IMR-90 (cell line): Measurements from ENCODE around the gene SOS1. TPM values are rescaled to one million over a fixed set of nuclear protein-coding genes. Genes with fewer than 3 reads are reported as not detected.

Experiments
- ATAC-seq: fragments of 200-7000 bp; cut with Tn5 transposase; 2 replicates; pipeline ENCODE4 v1.9.1; 2020; ENCODE audit warnings: low read depth, mild to moderate bottlenecking, moderate library complexity
- BruUV-seq: library from RNA; stranded (reverse); fragments of 400-500 nt; replicated peaks from 2 replicates; lab custom pipeline; 2021; lab: Mats Ljungman, UMichigan
- CTCF ChIA-PET: fragments of 300-600 bp; formaldehyde crosslinking; extraction: SDS; loops from one replicate; lab custom pipeline; 2021; ENCODE audit warnings: antibody characterized with exemption; lab: Yijun Ruan, JAX
- POLR2A ChIA-PET: fragments of 300-600 bp; sonication (Branson Sonifier 250); formaldehyde crosslinking; loops from one replicate; lab custom pipeline; 2022; ENCODE audit warnings: antibody characterized with exemption; ENCODE audit not compliant: unreplicated experiment; lab: Charles Lee
- DNase-seq: peaks from one replicate; pipeline ENCODE4 v3.0.0; 2013
- H2AFZ ChIP-seq: replicated peaks from 2 replicates; pipeline ENCODE3; 2013; ENCODE audit warnings: low read length, mild to moderate bottlenecking; ENCODE audit not compliant: poor library complexity
- H2AK5ac ChIP-seq: 2 replicates; pipeline ENCODE4 v1.6.1; 2013; ENCODE audit warnings: low read depth, low read length, inconsistent platforms
- H2AK9ac ChIP-seq: replicated peaks from 2 replicates; pipeline ENCODE3; 2013; ENCODE audit warnings: mild to moderate bottlenecking, low read depth, low read length, moderate library complexity; ENCODE audit not compliant: poor library complexity
- H2BK120ac ChIP-seq: 2 replicates; pipeline ENCODE4 v1.6.1; 2013; ENCODE audit warnings: low read depth, low read length, inconsistent platforms
- H2BK15ac ChIP-seq: 3 replicates; pipeline ENCODE4 v1.6.1; 2013; ENCODE audit warnings: low read depth, low read length, inconsistent platforms
- H2BK20ac ChIP-seq: 2 replicates; pipeline ENCODE4 v1.6.1; 2013; ENCODE audit warnings: low read depth, mild to moderate bottlenecking, inconsistent platforms, low read length, moderate library complexity
- H2BK5ac ChIP-seq: 2 replicates; pipeline ENCODE4 v1.6.1; 2013; ENCODE audit warnings: mild to moderate bottlenecking, low read depth, low read length, inconsistent platforms; ENCODE audit not compliant: poor library complexity, severe bottlenecking
- H3K14ac ChIP-seq: replicated peaks from 2 replicates; pipeline ENCODE4 v1.6.1; 2013; ENCODE audit warnings: low read depth, low read length, inconsistent platforms
- H3K18ac ChIP-seq: 2 replicates; pipeline ENCODE4 v1.6.1; 2013; ENCODE audit warnings: low read depth, low read length, control low read depth
- H3K23ac ChIP-seq: 2 replicates; pipeline ENCODE4 v1.6.1; 2013; ENCODE audit warnings: low read depth, low read length, inconsistent platforms
- H3K27ac ChIP-seq: 2 replicates; pipeline ENCODE4 v1.5.1; 2013; ENCODE audit warnings: mild to moderate bottlenecking, control low read depth, low read length; ENCODE audit not compliant: insufficient read depth
- H3K27me3 ChIP-seq: 2 replicates; pipeline ENCODE4 v1.6.1; 2013; ENCODE audit warnings: low read length; ENCODE audit not compliant: control insufficient read depth, insufficient read depth
- H3K36me3 ChIP-seq: 2 replicates; pipeline ENCODE4 v1.6.1; 2013; ENCODE audit warnings: low read length, mixed read lengths; ENCODE audit not compliant: control insufficient read depth, insufficient read depth
- H3K4ac ChIP-seq: 2 replicates; pipeline ENCODE4 v1.6.1; 2013; ENCODE audit warnings: low read depth, low read length, inconsistent platforms
- H3K4me1 ChIP-seq: 2 replicates; pipeline ENCODE4 v1.6.1; 2013; ENCODE audit warnings: low read length, mixed read lengths; ENCODE audit not compliant: control insufficient read depth, insufficient read depth
- H3K4me2 ChIP-seq: 2 replicates; pipeline ENCODE4 v1.6.1; 2013; ENCODE audit warnings: low read depth, mild to moderate bottlenecking, control low read depth, low read length, moderate library complexity
- H3K4me3 ChIP-seq: 2 replicates; pipeline ENCODE4 v1.5.1; 2013; ENCODE audit warnings: low read depth, mild to moderate bottlenecking, control low read depth, low read length, moderate library complexity; ENCODE audit not compliant: insufficient read depth
- H3K56ac ChIP-seq: 2 replicates; pipeline ENCODE4 v1.6.1; 2013; ENCODE audit warnings: low read length, inconsistent platforms; ENCODE audit not compliant: insufficient read depth; ENCODE audit errors: extremely low read depth
- H3K79me1 ChIP-seq, 2 experiments: 2 replicates each; pipeline ENCODE4 v1.6.1; 2013; ENCODE audit warnings: low read length in 2 of 2, inconsistent platforms in 1 of 2, low read depth in 1 of 2
- H3K9ac ChIP-seq: 2 replicates; pipeline ENCODE4 v1.6.1; 2013; ENCODE audit warnings: low read depth, low read length, control low read depth
- H3K9me1 ChIP-seq: 2 replicates; pipeline ENCODE4 v1.6.1; 2013; ENCODE audit warnings: low read length, inconsistent platforms; ENCODE audit not compliant: insufficient read depth
- H3K9me3 ChIP-seq: 2 replicates; pipeline ENCODE4 v1.6.1; 2013; ENCODE audit warnings: low read length; ENCODE audit not compliant: control insufficient read depth, insufficient read depth
- H4K20me1 ChIP-seq: 2 replicates; pipeline ENCODE4 v1.6.1; 2013; ENCODE audit warnings: low read length, inconsistent platforms; ENCODE audit not compliant: insufficient read depth
- H4K5ac ChIP-seq: 2 replicates; pipeline ENCODE4 v1.6.1; 2013; ENCODE audit warnings: mild to moderate bottlenecking, low read depth, low read length, control low read depth
- H4K8ac ChIP-seq, 2 experiments: 2 replicates each; pipeline ENCODE4 v1.6.1; 2013; ENCODE audit warnings: low read depth in 2 of 2, low read length in 2 of 2, control low read depth in 1 of 2, inconsistent platforms in 1 of 2
- H4K91ac ChIP-seq: 2 replicates; pipeline ENCODE4 v1.6.1; 2013; ENCODE audit warnings: low read depth, low read length, inconsistent platforms; ENCODE audit not compliant: insufficient read depth
- CEBPB ChIP-seq: IDR thresholded peaks from 2 replicates; pipeline ENCODE4 v1.6.1; 2012; ENCODE audit warnings: low read depth, low read length, improper control_type of control experiment
- CTCF ChIP-seq: conservative IDR thresholded peaks from 2 replicates; pipeline ENCODE4 v1.5.1; 2012; ENCODE audit warnings: mild to moderate bottlenecking, low read depth, low read length, improper control_type of control experiment
- ELK1 ChIP-seq: fragments of 150-350 bp; IDR thresholded peaks from 2 replicates; pipeline ENCODE4 v1.6.1; 2016; ENCODE audit warnings: low read depth, mild to moderate bottlenecking, low read length, moderate library complexity, borderline replicate concordance
- FOS ChIP-seq: fragments of 150-350 bp; IDR thresholded peaks from 2 replicates; pipeline ENCODE4 v1.6.1; 2016; ENCODE audit warnings: low read depth, low read length
- MAFK ChIP-seq: IDR thresholded peaks from 2 replicates; pipeline ENCODE4 v1.6.1; 2012; ENCODE audit warnings: low read depth, low read length, improper control_type of control experiment
- RAD21 ChIP-seq: IDR thresholded peaks from 2 replicates; pipeline ENCODE4 v1.6.1; 2012; ENCODE audit warnings: low read length, improper control_type of control experiment
- RCOR1 ChIP-seq: IDR thresholded peaks from 2 replicates; pipeline ENCODE4 v1.6.1; 2012; ENCODE audit warnings: mild to moderate bottlenecking, low read length, improper control_type of control experiment; ENCODE audit not compliant: insufficient replicate concordance
- RFX5 ChIP-seq: IDR thresholded peaks from 2 replicates; pipeline ENCODE4 v1.8.0; 2012; ENCODE audit warnings: low read depth, mild to moderate bottlenecking, low read length, moderate library complexity
- SMC3 ChIP-seq: fragments of 150-350 bp; IDR thresholded peaks from 2 replicates; pipeline ENCODE4 v1.6.1; 2016; ENCODE audit warnings: low read depth, mild to moderate bottlenecking, antibody characterized with exemption, low read length, moderate library complexity
- USF2 ChIP-seq: fragments of 150-350 bp; IDR thresholded peaks from 2 replicates; pipeline ENCODE4 v1.6.1; 2017; ENCODE audit warnings: mild to moderate bottlenecking, antibody characterized with exemption, low read length, low read depth
- WGBS, 2 experiments: methylation state at CpG; one replicate each; pipeline versions ENCODE4 v1.1.5 to v1.1.7; 2013; ENCODE audit warnings: missing lambda C conversion rate in 2 of 2; ENCODE audit not compliant: insufficient read length in 1 of 2; ENCODE audit errors: extremely low coverage in 2 of 2; 5-methylcytosine and 5-hydroxymethylcytosine counted together
- dilution Hi-C: fragments of 300-500 bp; cut with HindIII; formaldehyde crosslinking; loops from one replicate; pipeline ENCODE4 v1.14.3; 2018; ENCODE audit warnings: low sequenced_read_pairs; ENCODE audit not compliant: unreplicated experiment
- in situ Hi-C: fragments of 300-500 bp; cut with MboI; formaldehyde crosslinking; loops from 3 replicates; pipeline ENCODE4 v1.14.3; 2019; ENCODE audit warnings: low sequenced_read_pairs, inconsistent platforms, mixed read lengths
- intact Hi-C: fragments of 100-400 bp; cut with micrococcal nuclease; formaldehyde crosslinking; loops from 2 replicates; pipeline ENCODE4 v1.10.0; 2022
- polyA plus RNA-seq, 3 experiments: library from polyadenylated mRNA; depleted of rRNA; stranded (reverse); fragments of >200 nt; gene quantifications; 2 replicates each; pipeline ENCODE4 v1.2.3, GENCODE V29; 2012; ENCODE audit warnings: low replicate concordance in 1 of 3
- total RNA-seq: library from RNA; depleted of rRNA; stranded (reverse); fragments of >200 nt; gene quantifications from 2 replicates; pipeline ENCODE4 v1.2.3, GENCODE V29; 2012

The SOS1 gene
- total and polyA plus RNA-seq, 2 of the 4 experiments (the other 2 are of a cell fraction) = 8.2 to 11.2 TPM

GRCh38 chr2:39062320-39062719 lies 58.5 kb downstream of the SOS1 start:
- no peaks in the 10 kb centered on the region for H3K9me1 ChIP-seq
- H2BK20ac ChIP-seq = no peak overlapping the region
- peaks cover 15 to 19% of the 10 kb centered on the region in 2 experiments for H3K79me1 ChIP-seq
- no peak overlapping the region for H4K8ac ChIP-seq
- H2AFZ ChIP-seq = no peak overlapping the region
- in situ Hi-C loops = loop anchor here (5.0 kb wide), 1 partner anchor 165 kb away; no protein-coding TSS in a partner anchor
- no peak overlapping the region for H3K23ac ChIP-seq
- ATAC-seq (no peak), DNase-seq (no peak)
- no peaks in the 10 kb centered on the region for H3K9me3 ChIP-seq
- dilution Hi-C loops = no loop called here
- no peak overlapping the region for H2BK120ac ChIP-seq
- H3K27ac ChIP-seq = no peak overlapping the region
- H3K4me2 ChIP-seq = no peak overlapping the region
- TF ChIP-seq RCOR1 (no peak), CTCF (no peak), RAD21 (no peak), RFX5 (no peak), USF2 (no peak), MAFK (no peak), SMC3 (no peak), CEBPB (no peak), ELK1 (no peak), FOS (no peak)
- no peaks in the 10 kb centered on the region for H3K27me3 ChIP-seq
- H3K36me3 ChIP-seq = no peaks in the 10 kb centered on the region
- no peak overlapping the region for H3K9ac ChIP-seq
- no peak overlapping the region for H4K5ac ChIP-seq
- H2BK15ac ChIP-seq = no peak overlapping the region
- H4K91ac ChIP-seq = no peak overlapping the region
- H3K4me3 ChIP-seq = no peak overlapping the region
- H2AK5ac ChIP-seq = no peak overlapping the region
- intact Hi-C loops = no loop called here
- H3K56ac ChIP-seq = no peak overlapping the region
- H2AK9ac ChIP-seq = no peak overlapping the region
- H3K4me1 ChIP-seq = no peaks in the 10 kb centered on the region; the same call in 1 of the 2 replicates
- BruUV-seq = no TSS peak
- peaks cover 5% of the 10 kb centered on the region; the same call in 1 of the 2 replicates for H4K20me1 ChIP-seq
- WGBS, 2 experiments = no CpG with 5 or more reads among the region's 6 CpGs
- no peak overlapping the region for H3K18ac ChIP-seq
- no peak overlapping the region for H3K4ac ChIP-seq
- no peak overlapping the region for H3K14ac ChIP-seq
- no peak overlapping the region for H2BK5ac ChIP-seq
- POLR2A ChIA-PET = interaction anchor here (0.6 to 0.7 kb wide), 2 partner anchors 58 to 66 kb away, joined by 8 to 13 read pairs; partner anchors contain the start of gene SOS1
- CTCF ChIA-PET = interaction anchor here (0.7 kb wide), 1 partner anchor 165 kb away, joined by 10 read pairs; no protein-coding TSS in a partner anchor
